ENCODE results near the gene RTF1. TPM values are rescaled to one million over a fixed set of nuclear protein-coding genes. Genes with fewer than 3 reads are reported as not detected.

The RTF1 gene
- total and polyA plus RNA-seq, 4 donors, result 29.6 to 73.6 (median 51.6) TPM

DNA sequence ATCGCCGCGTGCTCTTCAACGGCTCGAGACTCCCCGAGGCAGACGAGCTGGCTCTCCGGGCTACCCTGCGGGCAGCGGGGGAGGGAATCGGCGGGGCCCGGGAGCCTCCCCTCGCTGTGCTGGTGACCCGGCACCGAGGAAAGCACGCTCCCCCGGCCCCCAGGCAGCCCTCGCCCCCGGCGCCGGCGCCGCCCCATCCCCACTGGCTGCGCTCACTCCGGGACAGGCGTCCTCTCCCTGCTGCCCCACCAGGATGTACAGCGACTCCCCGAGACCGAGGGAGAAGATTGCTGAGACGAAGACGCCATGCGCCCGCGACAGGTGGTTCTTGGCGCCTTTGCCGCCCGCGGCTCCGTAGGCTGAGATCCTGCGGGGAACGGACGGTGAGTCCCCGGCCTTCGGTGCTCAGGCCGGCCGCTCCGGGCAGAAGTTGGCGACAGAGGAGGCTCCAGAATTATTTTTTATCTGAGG is 95.0 kb downstream of the RTF1 start:
- peak in 2 of 6 donors; percentile 10 to 19 for DNase-seq (ENCODE audit: low read depth in 4 of 6, low spot score in 6 of 6)
- no peaks in the 10 kb centered on the region for H3K36me3 ChIP-seq (ENCODE audit: control insufficient read depth, insufficient read depth, low read length)
- WGBS (ENCODE audit: insufficient coverage), result under 1% methylated on average over 49 of the region's 49 CpGs
- no peak overlapping the region for H3K27ac ChIP-seq (ENCODE audit: low read depth, low read length)
- no peaks in the 10 kb centered on the region for H3K9me3 ChIP-seq (ENCODE audit: control insufficient read depth, insufficient read depth, low read length)
- H3K27me3 ChIP-seq (ENCODE audit: control insufficient read depth, insufficient read depth, low read length), result peaks cover 51% of the 10 kb centered on the region
- H3K4me3 ChIP-seq (ENCODE audit: low read depth, low read length), result no peak overlapping the region
- H3K4me1 ChIP-seq (ENCODE audit: control insufficient read depth, insufficient read depth, low read length), result peaks cover 27% of the 10 kb centered on the region

DNA sequence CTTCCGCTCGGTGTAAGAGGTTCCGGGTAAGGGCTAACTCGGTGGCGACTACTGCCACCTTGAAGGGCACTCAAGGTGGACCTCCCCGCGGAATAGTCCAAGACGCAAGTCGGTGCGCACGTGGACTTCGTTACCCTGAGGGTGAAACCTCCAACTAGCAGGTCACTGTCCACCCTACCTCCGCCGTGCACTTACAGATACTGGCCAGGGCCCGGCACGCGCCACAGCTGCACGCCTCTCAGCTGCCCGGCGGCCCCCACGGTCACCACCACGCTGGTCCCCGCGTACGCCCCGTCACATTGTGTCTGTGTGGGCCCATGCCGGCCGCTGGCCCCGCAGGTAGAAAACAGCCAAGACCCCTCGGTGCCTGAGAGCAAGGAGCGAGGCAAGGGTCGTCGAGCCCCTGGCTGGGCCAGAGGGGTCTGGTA is 95.6 kb downstream of the RTF1 start:
- Histone ChIP-seq H3K4me1 (ENCODE audit: control insufficient read depth, insufficient read depth, low read length) (peaks cover 27% of the 10 kb centered on the region), H3K36me3 (ENCODE audit: control insufficient read depth, insufficient read depth, low read length) (peaks cover under 1% of the 10 kb centered on the region), H3K9me3 (ENCODE audit: control insufficient read depth, insufficient read depth, low read length) (no peaks in the 10 kb centered on the region), H3K4me3 (ENCODE audit: low read depth, low read length) (peak overlapping the region; percentile 31), H3K27ac (ENCODE audit: low read depth, low read length) (no peak overlapping the region), H3K27me3 (ENCODE audit: control insufficient read depth, insufficient read depth, low read length) (peaks cover 50% of the 10 kb centered on the region)
- DNase-seq (ENCODE audit: low read depth in 4 of 6, low spot score in 6 of 6), result no peak
- WGBS (ENCODE audit: insufficient coverage), result 3% methylated on average over 33 of the region's 33 CpGs

DNA sequence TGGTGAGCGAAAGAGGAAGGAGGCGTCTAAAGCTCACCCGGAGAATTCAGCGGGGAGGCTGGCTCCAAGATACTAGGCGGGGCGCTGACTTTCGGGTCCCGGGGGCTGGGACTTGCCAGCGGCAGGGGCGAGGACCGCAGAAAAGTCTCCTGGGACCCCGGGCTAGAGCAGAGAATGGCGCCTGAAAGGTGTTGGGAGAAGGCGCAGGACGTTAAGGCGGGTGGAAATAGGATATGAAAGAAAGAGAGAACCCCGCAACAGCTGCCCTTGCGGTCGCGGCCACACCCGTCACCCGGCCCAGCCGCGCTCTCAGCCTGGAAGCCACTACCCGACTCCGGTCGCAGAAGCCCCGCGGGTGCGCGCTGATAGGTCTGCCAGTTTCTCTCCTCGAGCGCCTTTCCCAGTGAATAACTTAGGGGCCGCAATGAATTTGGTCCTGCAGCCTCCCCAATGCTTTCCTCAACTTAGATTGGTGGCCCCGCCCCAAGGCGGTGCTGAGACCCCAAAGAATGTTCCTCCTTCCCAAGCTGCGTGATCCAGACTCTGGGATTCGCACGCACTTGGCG is 96.1 kb downstream of the RTF1 start:
- H3K27ac ChIP-seq (ENCODE audit: low read depth, low read length), result no peak overlapping the region
- peaks cover 5% of the 10 kb centered on the region for H3K36me3 ChIP-seq (ENCODE audit: control insufficient read depth, insufficient read depth, low read length)
- peaks cover 27% of the 10 kb centered on the region for H3K4me1 ChIP-seq (ENCODE audit: control insufficient read depth, insufficient read depth, low read length)
- H3K4me3 ChIP-seq (ENCODE audit: low read depth, low read length), result peak overlapping the region; percentile 31
- H3K9me3 ChIP-seq (ENCODE audit: control insufficient read depth, insufficient read depth, low read length), result no peaks in the 10 kb centered on the region
- DNase-seq (ENCODE audit: low read depth in 4 of 6, low spot score in 6 of 6), result peak in 2 of 6 donors; percentile 6 to 20
- H3K27me3 ChIP-seq (ENCODE audit: control insufficient read depth, insufficient read depth, low read length), result peaks cover 45% of the 10 kb centered on the region
- WGBS (ENCODE audit: insufficient coverage), result under 1% methylated on average over 40 of the region's 40 CpGs

DNA sequence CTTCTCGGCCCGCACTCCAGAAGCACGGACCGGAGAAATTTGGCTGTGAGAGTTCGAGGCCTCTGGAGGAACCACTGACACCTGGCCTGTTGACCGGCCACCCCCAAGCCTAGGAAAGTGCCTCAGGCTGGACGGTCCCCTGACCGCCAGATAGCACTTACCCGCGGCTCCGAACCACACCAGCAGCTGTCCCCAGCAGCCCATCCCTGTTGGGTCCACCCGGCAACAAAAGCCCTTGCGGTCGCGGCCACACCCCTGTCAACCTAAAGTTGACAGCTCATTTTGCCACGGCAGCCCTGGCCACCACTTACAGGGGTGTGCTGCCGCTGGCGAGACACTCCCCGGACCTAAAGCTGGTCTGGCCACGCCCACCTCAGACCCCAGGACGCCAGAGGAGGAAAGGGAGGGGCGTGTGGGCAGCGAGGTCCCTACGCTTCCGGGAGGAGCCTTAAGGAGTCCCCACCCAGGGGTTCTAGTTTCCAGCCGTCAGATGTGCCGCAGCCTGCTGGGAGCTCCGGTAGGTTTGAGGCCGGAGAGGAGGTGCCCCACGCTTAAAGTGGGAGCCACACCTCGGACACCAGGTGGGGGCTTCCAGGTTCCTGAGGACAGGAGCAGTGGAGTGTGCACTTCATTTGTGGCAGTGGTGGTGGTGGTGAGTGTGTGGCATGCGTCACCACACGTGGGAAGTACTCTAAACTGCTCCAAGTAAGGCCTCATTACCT is 96.8 kb downstream of the RTF1 start, which contains the start of gene LTK:
TSS of gene LTK (minus strand) at position 322 of the 722 bp plus-strand sequence. CDS start at position 204, 118 bp downstream.
- peaks cover 45% of the 10 kb centered on the region for H3K27me3 ChIP-seq (ENCODE audit: control insufficient read depth, insufficient read depth, low read length)
- peaks cover 6% of the 10 kb centered on the region for H3K36me3 ChIP-seq (ENCODE audit: control insufficient read depth, insufficient read depth, low read length)
- no peak for DNase-seq (ENCODE audit: low read depth in 4 of 6, low spot score in 6 of 6)
- no peak within 1 kb of the TSS for H3K27ac ChIP-seq (ENCODE audit: low read depth, low read length)
- H3K4me3 ChIP-seq (ENCODE audit: low read depth, low read length), result peak within 1 kb of the TSS; percentile 31
- WGBS (ENCODE audit: insufficient coverage), result 4% methylated on average over 31 of the region's 33 CpGs
- H3K4me1 ChIP-seq (ENCODE audit: control insufficient read depth, insufficient read depth, low read length), result peaks cover 27% of the 10 kb centered on the region
- no peaks in the 10 kb centered on the region for H3K9me3 ChIP-seq (ENCODE audit: control insufficient read depth, insufficient read depth, low read length)

DNA sequence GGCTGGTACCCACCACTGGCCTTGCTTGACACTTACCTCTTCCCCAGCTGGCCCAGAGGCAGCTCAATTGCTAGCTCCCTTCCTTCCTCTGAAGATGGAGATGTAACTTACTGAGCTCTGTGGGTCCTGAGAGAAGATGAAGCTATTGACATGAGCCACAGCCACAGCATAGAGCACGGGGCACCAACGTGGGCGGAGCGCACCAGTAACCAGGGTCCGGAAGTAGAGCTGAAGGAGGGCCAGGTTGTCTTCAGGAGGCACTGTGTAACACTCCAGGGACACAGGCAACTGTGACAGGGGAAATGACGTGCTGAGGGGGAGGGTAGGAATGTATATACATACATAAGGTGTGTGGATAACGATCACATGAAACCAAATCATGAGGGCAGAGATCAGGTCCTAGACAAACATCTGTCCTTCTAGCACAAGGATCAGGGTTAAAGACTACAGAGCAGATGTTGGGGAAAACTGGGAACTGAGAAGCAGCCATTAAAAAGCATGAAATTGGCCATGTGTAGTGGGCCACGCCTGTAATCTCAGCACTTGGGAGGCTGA is 101.1 kb downstream of the RTF1 start:
- H3K4me3 ChIP-seq (ENCODE audit: low read depth, low read length), result no peak overlapping the region
- 93% methylated on average over 6 of the region's 8 CpGs for WGBS (ENCODE audit: insufficient coverage)
- no peak for DNase-seq (ENCODE audit: low read depth in 4 of 6, low spot score in 6 of 6)
- no peak overlapping the region for H3K27ac ChIP-seq (ENCODE audit: low read depth, low read length)
- H3K36me3 ChIP-seq (ENCODE audit: control insufficient read depth, insufficient read depth, low read length), result peaks cover 38% of the 10 kb centered on the region
- H3K4me1 ChIP-seq (ENCODE audit: control insufficient read depth, insufficient read depth, low read length), result peaks cover 10% of the 10 kb centered on the region
- peaks cover 16% of the 10 kb centered on the region for H3K27me3 ChIP-seq (ENCODE audit: control insufficient read depth, insufficient read depth, low read length)
- H3K9me3 ChIP-seq (ENCODE audit: control insufficient read depth, insufficient read depth, low read length), result no peaks in the 10 kb centered on the region

DNA sequence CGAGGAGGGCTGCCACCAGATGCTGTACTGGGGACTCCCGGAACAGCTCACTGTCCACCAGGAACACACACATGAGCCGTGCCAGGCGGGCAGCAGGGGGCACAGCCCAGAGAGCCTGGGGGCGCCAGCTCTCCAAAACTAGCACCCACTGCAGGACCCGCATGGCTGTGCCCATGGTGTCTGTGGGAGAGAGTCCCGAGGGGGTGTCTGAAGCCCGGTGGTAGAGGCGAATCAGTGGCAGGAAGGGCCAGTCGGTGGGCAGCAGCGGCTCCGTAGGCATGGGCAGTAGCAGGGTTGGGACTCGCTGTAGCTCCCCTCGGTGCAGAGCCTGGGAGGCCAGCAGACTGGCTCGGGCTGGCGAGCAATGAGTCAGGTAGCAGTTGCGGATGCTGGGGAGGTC is 103.7 kb downstream of the RTF1 start:
- WGBS (ENCODE audit: insufficient coverage), result 96% methylated on average over 17 of the region's 17 CpGs
- Histone ChIP-seq H3K9me3 (ENCODE audit: control insufficient read depth, insufficient read depth, low read length) (no peaks in the 10 kb centered on the region), H3K27ac (ENCODE audit: low read depth, low read length) (no peak overlapping the region), H3K27me3 (ENCODE audit: control insufficient read depth, insufficient read depth, low read length) (no peaks in the 10 kb centered on the region), H3K36me3 (ENCODE audit: control insufficient read depth, insufficient read depth, low read length) (peaks cover 62% of the 10 kb centered on the region), H3K4me3 (ENCODE audit: low read depth, low read length) (no peak overlapping the region), H3K4me1 (ENCODE audit: control insufficient read depth, insufficient read depth, low read length) (no peaks in the 10 kb centered on the region)
- DNase-seq (ENCODE audit: low read depth in 4 of 6, low spot score in 6 of 6), result no peak

DNA sequence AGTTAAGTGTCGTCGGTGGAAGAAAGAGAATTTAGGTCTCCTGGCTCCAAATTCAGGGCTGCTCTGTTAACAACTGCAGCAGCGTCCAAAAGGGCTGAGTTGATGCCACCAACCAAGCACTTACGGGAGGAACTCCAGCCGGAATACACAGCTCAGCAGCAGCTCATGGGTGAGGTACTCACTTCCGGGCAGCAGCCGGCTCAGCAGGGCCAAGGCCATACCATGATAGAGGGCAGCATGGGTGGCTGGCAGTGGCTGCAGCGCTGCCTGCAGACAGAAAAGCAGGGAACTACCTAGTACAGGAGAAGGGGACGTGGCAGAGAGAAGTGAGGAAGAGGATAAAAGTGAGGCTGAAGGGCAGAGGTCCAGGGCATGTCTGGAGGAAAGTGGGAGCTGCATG is 104.7 kb downstream of the RTF1 start:
- Histone ChIP-seq H3K27ac (ENCODE audit: low read depth, low read length) (no peak overlapping the region), H3K4me1 (ENCODE audit: control insufficient read depth, insufficient read depth, low read length) (no peaks in the 10 kb centered on the region), H3K4me3 (ENCODE audit: low read depth, low read length) (no peak overlapping the region), H3K9me3 (ENCODE audit: control insufficient read depth, insufficient read depth, low read length) (no peaks in the 10 kb centered on the region), H3K27me3 (ENCODE audit: control insufficient read depth, insufficient read depth, low read length) (no peaks in the 10 kb centered on the region), H3K36me3 (ENCODE audit: control insufficient read depth, insufficient read depth, low read length) (peaks cover 70% of the 10 kb centered on the region)
- DNase-seq (ENCODE audit: low read depth in 4 of 6, low spot score in 6 of 6), result no peak
- 93% methylated on average over 9 of the region's 9 CpGs for WGBS (ENCODE audit: insufficient coverage)

DNA sequence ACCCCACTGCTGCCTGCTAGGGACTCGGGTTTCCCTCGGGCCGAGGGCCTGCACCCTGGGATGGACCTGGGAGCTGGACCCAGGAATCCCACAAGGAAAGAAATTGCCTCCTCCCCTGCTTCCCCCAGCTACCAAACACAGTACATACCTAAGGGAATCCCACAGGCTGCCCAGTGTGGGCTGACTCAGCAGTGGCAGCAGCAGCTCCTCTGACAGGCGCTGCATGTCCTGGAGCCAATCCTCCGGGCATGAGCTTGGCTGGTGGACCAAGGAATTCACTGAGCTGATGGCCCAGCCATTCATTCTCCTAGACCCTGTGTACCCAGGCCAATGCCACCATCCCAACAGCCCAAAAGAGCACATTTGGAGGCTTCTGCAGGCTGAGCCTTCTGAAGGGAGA is 106.2 kb downstream of the RTF1 start:
- Histone ChIP-seq H3K9me3 (ENCODE audit: control insufficient read depth, insufficient read depth, low read length) (no peaks in the 10 kb centered on the region), H3K4me3 (ENCODE audit: low read depth, low read length) (no peak overlapping the region), H3K27me3 (ENCODE audit: control insufficient read depth, insufficient read depth, low read length) (no peaks in the 10 kb centered on the region), H3K4me1 (ENCODE audit: control insufficient read depth, insufficient read depth, low read length) (no peaks in the 10 kb centered on the region), H3K27ac (ENCODE audit: low read depth, low read length) (no peak overlapping the region), H3K36me3 (ENCODE audit: control insufficient read depth, insufficient read depth, low read length) (peaks cover 79% of the 10 kb centered on the region)
- no peak for DNase-seq (ENCODE audit: low read depth in 4 of 6, low spot score in 6 of 6)
- 92% methylated on average over 5 of the region's 5 CpGs for WGBS (ENCODE audit: insufficient coverage)

DNA sequence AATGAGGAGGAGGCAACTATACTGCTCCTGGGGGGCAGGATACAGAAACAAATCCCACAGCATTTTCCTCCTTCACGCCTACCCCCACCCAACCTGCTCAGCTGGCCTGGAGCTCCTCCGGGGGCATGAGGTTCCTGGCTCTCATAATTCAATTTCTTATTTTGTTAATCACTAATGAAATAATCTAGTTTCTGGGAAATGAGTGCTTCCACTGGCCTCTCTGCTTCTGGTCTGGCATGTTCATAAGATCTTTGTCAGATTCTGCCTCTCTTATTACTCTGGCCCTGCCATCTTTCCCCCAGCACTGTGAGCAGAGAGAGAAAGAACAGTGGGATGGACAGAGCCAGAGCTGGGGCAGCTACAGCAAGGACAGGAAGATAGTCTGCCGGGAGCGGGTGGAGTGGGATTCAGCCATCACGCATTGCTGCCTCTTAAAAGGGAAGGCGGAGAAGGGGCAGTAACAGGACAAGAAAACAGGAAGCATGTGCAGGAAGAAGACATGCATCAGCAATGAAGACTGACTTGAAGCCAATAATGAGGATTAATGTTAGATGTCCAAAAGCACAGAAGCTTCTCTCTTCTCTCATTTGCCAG is 113.6 kb downstream of the RTF1 start:
- DNase-seq (ENCODE audit: low read depth in 4 of 6, low spot score in 6 of 6), result no peak
- H3K4me1 ChIP-seq (ENCODE audit: control insufficient read depth, insufficient read depth, low read length), result no peaks in the 10 kb centered on the region
- peaks cover 90% of the 10 kb centered on the region for H3K36me3 ChIP-seq (ENCODE audit: control insufficient read depth, insufficient read depth, low read length)
- no peaks in the 10 kb centered on the region for H3K27me3 ChIP-seq (ENCODE audit: control insufficient read depth, insufficient read depth, low read length)
- H3K27ac ChIP-seq (ENCODE audit: low read depth, low read length), result no peak overlapping the region
- WGBS (ENCODE audit: insufficient coverage), result 76% methylated on average over 4 of the region's 6 CpGs
- H3K4me3 ChIP-seq (ENCODE audit: low read depth, low read length), result no peak overlapping the region
- no peaks in the 10 kb centered on the region for H3K9me3 ChIP-seq (ENCODE audit: control insufficient read depth, insufficient read depth, low read length)

All from spinal cord (tissue), 10 donors.